ENCODE data around the gene TOM1L2. TPM values are rescaled to one million over a fixed set of nuclear protein-coding genes. Genes with fewer than 3 reads are reported as not detected.

Gene TOM1L2
- total RNA-seq, 3 donors from 2014 or later: 32.3 to 39.1 (median 36.4) TPM

DNA sequence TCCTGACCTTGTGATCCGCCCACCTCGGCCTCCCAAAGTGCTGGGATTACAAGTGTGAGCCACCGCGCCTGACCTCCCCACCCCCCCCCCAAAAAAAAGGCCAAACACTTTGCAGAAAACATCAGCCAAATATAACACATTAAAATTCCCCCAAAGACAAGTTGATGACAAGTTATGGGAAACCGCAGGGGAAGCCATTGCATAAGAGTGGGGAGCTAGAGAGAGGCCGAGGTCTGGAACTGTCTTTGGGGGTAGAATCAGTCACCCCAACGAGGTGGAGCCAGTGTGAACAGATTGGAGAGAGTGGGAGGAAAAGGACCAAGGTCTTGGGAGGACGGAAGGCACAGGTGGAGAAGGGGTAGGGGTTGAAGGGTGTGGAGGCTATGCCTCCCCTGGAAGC, 3.2 kb upstream of the TOM1L2 start:
- no peaks in the 10 kb centered on the region for H3K9me3 ChIP-seq
- no peaks in the 10 kb centered on the region for H3K36me3 ChIP-seq
- H3K4me3 ChIP-seq: no peak overlapping the region
- DNase-seq (ENCODE audit: low spot score in 2 of 2): no peak
- intact Hi-C loops (cut with DNase I; ENCODE audit: low total_unique reads): no loop called here
- TF ChIP-seq POLR2AphosphoS5 (IDR thresholded peaks at IDR 0.05): no peak
- TF ChIP-seq, protein P1, sequence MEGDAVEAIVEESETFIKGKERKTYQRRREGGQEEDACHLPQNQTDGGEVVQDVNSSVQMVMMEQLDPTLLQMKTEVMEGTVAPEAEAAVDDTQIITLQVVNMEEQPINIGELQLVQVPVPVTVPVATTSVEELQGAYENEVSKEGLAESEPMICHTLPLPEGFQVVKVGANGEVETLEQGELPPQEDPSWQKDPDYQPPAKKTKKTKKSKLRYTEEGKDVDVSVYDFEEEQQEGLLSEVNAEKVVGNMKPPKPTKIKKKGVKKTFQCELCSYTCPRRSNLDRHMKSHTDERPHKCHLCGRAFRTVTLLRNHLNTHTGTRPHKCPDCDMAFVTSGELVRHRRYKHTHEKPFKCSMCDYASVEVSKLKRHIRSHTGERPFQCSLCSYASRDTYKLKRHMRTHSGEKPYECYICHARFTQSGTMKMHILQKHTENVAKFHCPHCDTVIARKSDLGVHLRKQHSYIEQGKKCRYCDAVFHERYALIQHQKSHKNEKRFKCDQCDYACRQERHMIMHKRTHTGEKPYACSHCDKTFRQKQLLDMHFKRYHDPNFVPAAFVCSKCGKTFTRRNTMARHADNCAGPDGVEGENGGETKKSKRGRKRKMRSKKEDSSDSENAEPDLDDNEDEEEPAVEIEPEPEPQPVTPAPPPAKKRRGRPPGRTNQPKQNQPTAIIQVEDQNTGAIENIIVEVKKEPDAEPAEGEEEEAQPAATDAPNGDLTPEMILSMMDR (IDR thresholded peaks at IDR 0.05): no peak
- TF ChIP-seq POLR2A (IDR thresholded peaks at IDR 0.05): no peak
- no peak overlapping the region for H3K27ac ChIP-seq
- no peaks in the 10 kb centered on the region for H3K27me3 ChIP-seq
- H3K4me1 ChIP-seq: peaks cover 0 to 11% of the 10 kb centered on the region in 2 donors

DNA sequence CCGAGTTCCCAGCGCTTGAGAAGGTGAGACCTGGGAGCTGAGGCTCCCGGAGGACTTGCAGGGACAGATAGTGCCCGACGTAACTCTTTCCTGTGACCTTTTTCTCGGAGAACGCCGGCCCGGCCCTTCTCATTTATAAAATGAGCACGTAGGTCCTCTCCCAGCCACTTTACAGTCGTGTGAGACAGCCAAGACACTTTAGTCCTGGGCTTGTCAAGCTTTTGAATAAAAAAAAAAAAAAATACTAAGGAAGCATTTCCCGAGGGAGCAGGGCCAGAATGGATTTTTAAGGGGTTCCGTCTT, 703 bp upstream of the TOM1L2 start:
- no peaks in the 10 kb centered on the region for H3K27me3 ChIP-seq
- intact Hi-C loops (cut with DNase I; ENCODE audit: low total_unique reads): no loop called here
- peaks cover 0 to 12% of the 10 kb centered on the region in 2 donors for H3K4me1 ChIP-seq
- H3K27ac ChIP-seq: peak overlapping the region; percentile 86 to 98
- no peak for TF ChIP-seq POLR2AphosphoS5 (IDR thresholded peaks at IDR 0.05)
- no peak for TF ChIP-seq POLR2A (IDR thresholded peaks at IDR 0.05)
- TF ChIP-seq, protein P1 (IDR thresholded peaks at IDR 0.05): no peak
- H3K36me3 ChIP-seq: no peaks in the 10 kb centered on the region
- DNase-seq (ENCODE audit: low spot score in 2 of 2): no peak
- peak overlapping the region; percentile 84 to 98 (median 96) for H3K4me3 ChIP-seq
- H3K9me3 ChIP-seq: no peaks in the 10 kb centered on the region

DNA sequence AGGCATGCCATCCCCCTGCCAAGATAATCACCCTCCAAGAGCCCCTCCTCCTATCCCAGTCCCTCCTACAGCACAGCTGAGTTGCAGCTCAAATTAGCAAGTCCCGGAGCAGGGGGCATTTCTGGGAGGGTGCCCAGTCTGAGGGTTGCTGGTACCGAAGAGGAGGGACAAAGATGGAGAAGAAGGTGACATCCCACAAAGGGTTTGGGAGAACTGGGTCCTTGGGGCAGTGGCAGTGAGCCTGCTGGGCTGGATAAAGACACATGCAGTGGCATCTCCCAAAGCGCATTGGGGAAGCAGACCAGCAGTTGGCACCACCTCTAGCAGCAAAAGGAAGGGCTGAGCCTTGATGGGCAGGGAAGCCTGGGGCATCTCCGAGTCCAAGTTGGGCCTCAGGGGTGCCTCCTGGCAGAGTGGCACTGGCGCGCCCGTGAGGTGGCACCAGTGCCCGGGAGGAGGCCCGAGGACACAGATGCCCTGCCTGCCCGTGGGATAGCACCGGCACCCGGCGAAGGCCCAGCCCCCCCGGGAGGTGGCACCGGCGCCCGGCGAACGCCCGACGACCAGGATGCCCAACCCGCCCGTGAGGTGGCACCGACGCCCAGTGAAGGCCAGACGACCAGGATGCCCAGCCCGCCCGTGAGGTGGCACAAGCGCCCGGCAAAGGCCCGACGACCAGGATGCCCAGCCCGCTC, 622 bp downstream of the TOM1L2 start:
- Histone ChIP-seq H3K27ac (peak overlapping the region; percentile 98), H3K4me1 (peaks cover 0 to 12% of the 10 kb centered on the region in 2 donors), H3K27me3 (no peaks in the 10 kb centered on the region), H3K9me3 (no peaks in the 10 kb centered on the region), H3K4me3 (peak overlapping the region; percentile 84 to 98 (median 96)), H3K36me3 (no peaks in the 10 kb centered on the region)
- TF ChIP-seq POLR2AphosphoS5 (IDR thresholded peaks at IDR 0.05) (no peak), POLR2A (IDR thresholded peaks at IDR 0.05) (no peak)
- TF ChIP-seq, protein P1 (IDR thresholded peaks at IDR 0.05): no peak
- DNase-seq (ENCODE audit: low spot score in 2 of 2): peak in 1 of 2 donors; percentile 35
- intact Hi-C loops (cut with DNase I; ENCODE audit: low total_unique reads): no loop called here

DNA sequence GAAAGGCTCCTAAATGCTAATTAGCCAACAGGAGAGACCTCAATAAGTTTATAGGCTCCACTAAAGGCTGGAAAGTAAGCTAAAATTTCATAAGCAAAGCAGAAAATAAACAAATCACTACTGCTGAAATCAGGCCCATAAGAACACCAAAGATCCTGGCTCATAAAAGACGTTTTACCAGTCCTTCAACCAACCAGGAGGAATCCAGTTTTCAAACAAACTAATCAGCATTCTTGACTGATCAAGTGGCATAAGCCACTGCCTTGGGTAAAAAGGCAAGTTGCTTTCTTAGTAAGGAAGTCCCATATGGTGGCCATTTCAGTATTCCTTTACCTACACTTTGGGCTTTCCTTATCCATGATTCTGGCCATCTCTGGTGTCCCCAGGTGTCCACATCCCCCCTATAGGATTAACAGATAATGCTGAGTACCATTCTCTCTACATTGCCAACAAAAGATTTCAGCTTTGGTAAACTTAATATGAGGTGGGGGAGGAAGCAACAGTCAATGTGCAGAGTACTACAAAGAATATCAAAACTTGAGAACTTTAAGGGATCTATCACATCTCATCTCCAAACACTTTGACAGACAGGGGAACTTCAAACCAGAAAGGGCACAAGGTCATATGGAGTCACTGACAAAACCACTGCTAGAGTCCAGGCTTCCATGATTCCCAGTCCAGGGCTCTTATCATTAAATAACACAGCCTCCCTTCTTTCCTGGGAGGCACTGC, 1.3 kb downstream of the TOM1L2 start:
- TF ChIP-seq POLR2A (IDR thresholded peaks at IDR 0.05): no peak
- TF ChIP-seq, protein P1 (IDR thresholded peaks at IDR 0.05): no peak
- no peak for TF ChIP-seq POLR2AphosphoS5 (IDR thresholded peaks at IDR 0.05)
- Histone ChIP-seq H3K27me3 (no peaks in the 10 kb centered on the region), H3K9me3 (no peaks in the 10 kb centered on the region), H3K4me1 (peaks cover 0 to 12% of the 10 kb centered on the region in 2 donors), H3K36me3 (no peaks in the 10 kb centered on the region), H3K27ac (peak overlapping the region; percentile 98), H3K4me3 (peak overlapping the region; percentile 84 to 98 (median 96))
- no peak for DNase-seq (ENCODE audit: low spot score in 2 of 2)
- intact Hi-C loops (cut with DNase I; ENCODE audit: low total_unique reads): no loop called here

DNA sequence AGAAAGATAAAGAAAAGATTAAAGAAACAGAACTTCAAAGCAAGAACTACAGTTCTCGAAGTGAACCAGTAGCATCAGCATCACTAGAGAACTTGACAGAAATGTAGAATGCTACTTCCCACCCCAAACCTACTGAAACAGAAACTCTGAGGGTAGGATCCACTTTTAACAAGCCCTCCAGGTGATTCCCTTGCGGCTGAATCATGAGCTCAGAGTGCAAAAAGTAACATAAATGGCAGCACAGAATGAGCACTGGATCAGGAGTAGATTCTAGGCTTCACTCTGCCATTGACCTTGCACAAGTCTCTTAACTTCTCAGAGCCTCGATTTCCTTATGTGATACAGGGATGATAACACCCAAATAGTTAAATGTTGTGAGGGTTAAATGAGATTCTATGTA, 5.8 kb downstream of the TOM1L2 start:
- intact Hi-C loops (cut with DNase I; ENCODE audit: low total_unique reads): no loop called here
- no peak overlapping the region for H3K27ac ChIP-seq
- peaks cover 0 to 11% of the 10 kb centered on the region in 2 donors for H3K4me1 ChIP-seq

More for the DNA sequence above, 5.8 kb downstream of the TOM1L2 start:
- DNase-seq (ENCODE audit: low spot score in 2 of 2): no peak
- Histone ChIP-seq H3K9me3 (no peaks in the 10 kb centered on the region), H3K27me3 (no peaks in the 10 kb centered on the region), H3K36me3 (no peaks in the 10 kb centered on the region), H3K4me3 (no peak overlapping the region)
- TF ChIP-seq POLR2A (IDR thresholded peaks at IDR 0.05): no peak
- no peak for TF ChIP-seq POLR2AphosphoS5 (IDR thresholded peaks at IDR 0.05)
- TF ChIP-seq, protein P1 (IDR thresholded peaks at IDR 0.05): no peak

Measured in breast epithelium (tissue), 4 donors.